GM18507 (cell line): ENCODE data around the gene GAS6.

Experiments used
- DNase-seq: peaks from one replicate; pipeline ENCODE4 v3.0.0; 2011; ENCODE audit warnings: low read depth; ENCODE audit not compliant: insufficient read length; ENCODE audit errors: extremely low spot score
- FAIRE-seq: peaks from 2 replicates; lab custom pipeline; 2011; peaks lifted over from hg19 to GRCh38; lab: Jason Lieb, UNC

GAS6 gene

GRCh38 chr13:113854238-113855011 lies 9.5 kb downstream of the GAS6 start:
- no peak for DNase-seq
- no peak for FAIRE-seq

DNA sequence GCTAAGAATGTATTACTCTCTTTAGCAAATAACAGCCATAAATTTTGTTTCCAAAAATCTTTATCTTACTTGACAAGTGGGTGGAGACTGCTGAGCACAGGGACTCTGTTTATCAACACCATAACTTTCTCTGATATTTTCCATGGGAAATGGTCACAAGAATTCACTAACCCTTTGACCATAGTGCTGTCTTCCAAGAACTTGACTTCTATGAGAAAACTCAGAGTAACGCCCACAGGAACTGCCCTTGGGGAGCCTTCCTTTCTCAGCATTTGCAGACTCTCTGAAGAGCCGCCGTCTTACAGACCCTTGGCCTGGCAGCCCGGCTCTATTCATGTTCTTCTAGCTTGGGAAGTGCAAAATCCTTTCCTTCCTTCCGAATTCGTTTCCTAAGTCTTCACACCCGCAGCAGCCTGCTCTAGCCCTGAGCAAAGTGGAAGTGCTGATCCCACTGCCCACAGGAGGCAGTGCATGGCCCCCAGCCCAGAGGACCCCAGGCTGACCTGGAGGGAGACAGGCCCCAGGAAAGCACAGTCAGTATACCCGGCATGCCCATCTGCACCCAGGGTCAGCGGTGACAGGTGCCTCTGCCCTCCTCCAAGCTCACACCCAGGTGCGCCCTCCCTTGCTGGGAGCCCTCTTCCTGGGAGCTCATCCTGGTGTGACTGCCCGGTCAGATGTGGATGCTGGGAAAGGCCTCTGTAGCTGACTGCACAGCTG lies 10.2 kb downstream of the GAS6 start:
- DNase-seq (no peak), FAIRE-seq (no peak)

DNA sequence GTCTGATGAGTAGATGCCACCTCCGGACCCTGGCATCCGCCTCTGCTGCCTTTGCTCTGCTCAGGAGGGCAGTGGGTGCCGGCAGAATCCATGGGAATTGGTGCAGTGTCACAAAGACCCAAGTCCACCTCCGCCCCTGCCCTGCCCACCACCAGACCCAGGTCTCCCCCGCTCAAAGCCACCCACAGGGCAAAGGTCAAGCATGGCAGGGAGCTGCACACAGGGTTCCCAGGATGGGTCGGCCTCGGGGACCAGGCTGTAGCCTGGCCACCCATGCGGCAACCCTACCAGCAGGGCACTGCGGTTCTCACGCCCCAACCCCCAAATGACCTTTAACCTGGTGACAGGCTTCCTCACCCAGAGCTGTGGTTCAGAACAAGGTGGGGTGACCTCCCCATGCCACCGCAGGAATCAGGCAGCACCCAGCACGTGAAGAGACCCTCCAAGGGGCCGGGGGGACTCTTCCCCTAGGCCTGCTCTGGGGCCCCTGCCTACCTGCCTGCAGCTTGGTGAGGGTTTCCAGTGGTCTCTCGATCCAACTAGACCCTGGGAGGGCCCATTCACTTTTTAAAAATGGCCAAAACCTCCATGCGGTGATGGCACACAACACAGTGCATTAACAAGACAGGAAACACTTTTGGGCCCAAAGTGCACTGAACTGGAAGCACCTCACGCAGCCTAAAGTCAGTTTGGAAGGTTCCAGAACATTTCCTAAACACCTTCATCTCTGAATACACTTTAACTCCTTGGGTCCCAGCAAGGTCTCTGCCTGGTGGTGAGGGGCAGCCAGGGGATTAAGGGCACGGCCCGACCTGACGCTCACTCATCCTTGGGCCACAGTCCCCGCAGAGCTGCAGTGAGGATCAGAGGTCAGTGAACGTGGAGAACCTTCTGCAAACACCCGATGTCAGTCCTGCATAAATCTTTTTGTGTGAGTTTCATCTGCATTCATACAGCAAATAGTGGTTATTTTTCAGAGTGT lies 11.0 kb downstream of the GAS6 start:
- no peak for FAIRE-seq
- no peak for DNase-seq

GRCh38 chr13:113851826-113852535 lies 11.9 kb downstream of the GAS6 start:
- DNase-seq (no peak), FAIRE-seq (no peak)

GRCh38 chr13:113851480-113851803 lies 12.4 kb downstream of the GAS6 start:
- DNase-seq (no peak), FAIRE-seq (no peak)

DNA sequence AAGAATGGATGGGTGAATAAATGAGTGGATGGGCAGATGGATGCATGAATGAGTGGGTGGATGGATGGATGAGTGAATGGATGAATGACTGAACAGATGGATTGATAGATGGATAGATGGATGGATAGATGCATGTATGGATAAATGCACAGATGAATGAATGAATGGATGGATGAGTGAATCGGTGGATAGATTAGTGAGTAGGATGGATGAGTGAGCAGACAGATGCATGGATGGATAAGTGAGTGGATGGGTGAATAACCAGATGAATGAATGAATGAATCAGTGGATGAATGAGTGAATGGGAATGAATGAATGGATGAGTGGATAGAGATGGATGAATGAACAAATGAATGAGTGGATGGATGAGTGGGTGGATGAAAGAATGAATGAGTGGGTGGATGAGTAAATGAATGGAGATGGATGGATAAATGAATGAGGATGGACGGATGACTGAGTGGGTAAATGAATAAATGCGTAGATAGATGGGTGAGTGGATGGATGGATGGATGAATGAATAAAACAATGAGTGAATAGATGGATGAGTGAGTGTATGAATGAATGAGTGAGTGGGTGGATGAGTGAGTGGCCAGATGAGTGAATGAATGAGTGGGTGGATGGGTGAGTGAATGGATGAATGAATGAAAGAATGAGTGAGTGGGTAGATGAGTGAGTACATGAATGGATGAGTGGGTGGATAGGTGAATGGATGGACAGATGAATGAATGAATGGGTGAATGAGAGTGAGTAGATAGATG lies 13.0 kb downstream of the GAS6 start:
- FAIRE-seq = no peak
- DNase-seq = no peak

GRCh38 chr13:113849981-113850721 lies 13.7 kb downstream of the GAS6 start:
- DNase-seq (no peak), FAIRE-seq (no peak)

DNA sequence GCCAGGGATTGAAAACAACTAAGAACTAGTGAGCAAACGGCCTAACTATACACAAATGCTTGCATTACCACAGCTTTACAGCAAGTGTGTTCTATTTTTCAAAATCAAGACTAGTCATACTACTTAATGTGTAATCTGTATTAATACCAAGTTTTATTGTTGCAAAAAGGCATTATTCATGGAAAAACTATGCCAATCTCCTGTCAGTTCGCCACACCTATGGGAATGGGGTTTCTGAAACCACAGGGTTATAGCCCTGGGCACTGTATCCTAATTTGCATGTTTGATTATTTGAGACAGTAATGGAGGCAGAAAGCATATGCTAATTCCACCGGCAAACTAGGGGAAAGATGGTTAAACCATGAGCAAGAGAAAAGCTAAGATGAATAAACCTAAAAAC lies 14.3 kb downstream of the GAS6 start:
- no peak for FAIRE-seq
- DNase-seq = no peak

DNA sequence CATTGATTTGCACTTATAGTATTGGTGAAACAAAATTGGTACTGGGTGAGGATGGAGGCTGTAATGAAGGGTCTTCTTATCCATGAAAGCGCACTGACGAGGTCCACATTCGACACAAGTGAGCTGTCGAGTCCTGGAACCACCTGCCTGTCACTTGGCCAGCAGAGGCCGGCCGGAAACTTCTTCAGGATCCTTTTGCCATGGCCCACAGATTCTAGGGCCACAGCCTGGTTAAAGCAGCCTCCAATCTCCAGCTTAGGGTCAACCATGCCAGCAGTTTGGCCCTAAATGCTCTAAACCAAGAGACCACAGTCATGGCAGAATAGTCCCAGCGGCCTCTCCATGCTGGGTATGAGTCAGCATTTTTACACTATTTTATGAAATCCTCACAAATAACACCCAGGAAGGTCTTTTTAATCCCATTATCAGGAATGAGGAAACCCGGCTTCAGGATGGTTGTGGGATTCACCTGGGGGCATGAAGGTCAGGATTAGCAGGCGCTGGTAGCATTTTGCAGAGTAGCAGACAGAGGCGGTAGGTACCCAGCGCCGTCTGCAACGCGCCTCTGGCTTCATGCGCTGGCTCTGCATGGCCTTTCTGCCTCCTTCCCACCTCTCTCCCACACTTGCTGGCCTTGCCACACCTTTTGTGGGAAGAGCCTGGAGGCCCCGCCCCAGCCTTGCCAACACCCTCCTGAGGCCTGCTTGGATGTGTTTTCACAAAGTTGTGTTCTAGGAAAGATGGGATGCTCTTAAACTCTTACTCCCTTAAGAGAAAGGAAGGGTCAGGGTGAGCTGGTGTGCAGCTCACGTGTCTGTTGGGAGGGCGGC lies 15.2 kb downstream of the GAS6 start:
- no peak for DNase-seq
- no peak for FAIRE-seq

DNA sequence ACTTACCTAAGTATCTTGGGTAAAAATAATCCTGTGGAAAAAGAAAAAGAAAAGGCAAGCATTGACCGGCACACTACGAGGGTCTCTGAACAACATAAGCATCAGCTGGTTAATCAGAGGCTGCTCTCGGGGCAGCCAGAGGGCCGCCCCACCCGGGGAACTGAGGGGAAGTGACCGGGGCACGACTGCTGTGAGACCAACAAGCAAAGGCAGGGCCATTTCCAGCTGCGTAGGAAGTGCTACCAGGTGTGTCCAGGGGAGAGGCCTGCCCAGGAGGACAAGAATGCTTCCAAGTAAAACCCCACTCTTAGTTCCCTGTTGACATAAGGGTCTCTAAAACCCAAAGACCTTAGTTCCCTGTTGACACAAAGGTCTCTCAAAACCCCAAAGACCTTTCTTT lies 15.9 kb downstream of the GAS6 start:
- no peak for DNase-seq
- FAIRE-seq = no peak

GRCh38 chr13:113846636-113847318 lies 17.1 kb downstream of the GAS6 start:
- no peak for FAIRE-seq
- no peak for DNase-seq

DNA sequence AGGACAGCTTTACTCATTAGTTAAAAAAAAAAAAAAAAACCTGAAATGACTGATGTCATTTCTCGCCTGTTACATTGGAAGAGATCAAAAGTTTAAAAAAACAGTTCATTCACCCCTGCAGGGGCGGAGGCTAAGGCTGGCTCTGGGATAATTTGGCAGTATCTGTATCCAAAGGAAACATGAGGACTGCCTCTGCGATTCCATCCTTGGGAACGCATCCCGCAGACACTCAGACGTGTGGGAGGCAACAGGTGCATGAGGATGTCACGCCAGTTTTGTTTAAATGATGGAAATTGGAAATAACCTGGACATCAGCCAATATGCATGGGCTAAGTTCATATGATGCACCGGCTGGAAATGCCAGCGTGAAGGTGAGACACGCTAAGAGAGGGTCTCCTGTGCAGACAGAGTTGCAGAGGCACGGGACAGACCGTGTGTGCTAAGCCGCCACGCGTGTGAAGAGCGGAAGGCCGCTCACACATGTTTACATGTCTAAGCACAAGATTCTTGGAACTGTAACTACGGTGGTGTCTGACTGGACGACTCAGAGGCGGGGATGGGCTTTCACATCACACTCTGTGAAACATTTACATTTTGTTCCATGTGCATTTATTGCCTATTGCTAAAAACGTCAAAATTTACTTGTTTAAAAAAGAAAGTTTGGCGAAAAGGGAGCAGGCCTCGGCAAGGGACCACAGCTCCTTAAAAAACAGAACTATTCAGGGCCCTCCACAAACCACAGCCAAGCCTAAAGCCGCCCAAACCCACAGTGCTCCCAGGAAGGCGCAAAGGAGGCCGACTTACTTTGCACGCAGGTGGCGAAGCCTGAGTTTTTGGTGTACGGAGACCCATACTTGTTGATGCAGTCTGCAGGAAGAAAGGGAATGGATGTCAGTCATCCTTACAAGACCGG lies 17.9 kb downstream of the GAS6 start:
- FAIRE-seq (no peak), DNase-seq (no peak)

- FAIRE-seq = no peak
- no peak for DNase-seq
Measured at GRCh38 chr13:113845055-113845454, 18.8 kb downstream of the GAS6 start.

DNA sequence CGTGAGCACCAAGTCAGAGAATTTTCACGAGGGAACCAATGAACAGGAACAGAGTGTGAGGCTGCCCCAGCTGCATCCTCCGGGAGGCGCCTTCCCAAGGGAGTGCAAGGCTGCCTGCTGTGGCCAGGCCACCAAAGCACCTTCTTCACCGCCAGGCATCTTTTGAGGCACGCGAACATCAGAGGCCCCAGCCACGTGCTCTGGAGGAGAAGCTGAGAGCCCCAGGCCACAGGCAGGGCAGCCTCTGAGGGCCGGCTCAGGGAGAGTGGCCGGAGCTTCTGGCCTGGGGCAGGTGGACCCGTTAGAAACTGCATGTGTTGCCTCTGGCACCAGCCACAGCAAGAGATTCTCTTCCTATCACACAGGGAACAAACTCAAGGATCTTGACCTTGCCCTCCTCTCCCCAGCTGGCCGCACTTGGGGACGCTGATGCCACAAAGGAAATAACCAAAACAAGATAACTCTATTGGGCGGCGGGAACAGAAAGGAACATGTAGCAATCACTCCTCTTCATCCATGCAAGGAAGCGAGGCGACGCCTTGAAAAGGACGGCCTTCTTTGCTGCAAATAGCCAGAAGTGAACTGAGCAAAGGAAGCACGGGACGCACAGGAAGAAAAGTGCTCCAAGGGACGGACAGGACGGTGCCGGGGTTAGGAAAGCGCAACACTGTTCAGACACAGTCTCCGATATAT lies 19.9 kb downstream of the GAS6 start:
- no peak for FAIRE-seq
- no peak for DNase-seq

DNA sequence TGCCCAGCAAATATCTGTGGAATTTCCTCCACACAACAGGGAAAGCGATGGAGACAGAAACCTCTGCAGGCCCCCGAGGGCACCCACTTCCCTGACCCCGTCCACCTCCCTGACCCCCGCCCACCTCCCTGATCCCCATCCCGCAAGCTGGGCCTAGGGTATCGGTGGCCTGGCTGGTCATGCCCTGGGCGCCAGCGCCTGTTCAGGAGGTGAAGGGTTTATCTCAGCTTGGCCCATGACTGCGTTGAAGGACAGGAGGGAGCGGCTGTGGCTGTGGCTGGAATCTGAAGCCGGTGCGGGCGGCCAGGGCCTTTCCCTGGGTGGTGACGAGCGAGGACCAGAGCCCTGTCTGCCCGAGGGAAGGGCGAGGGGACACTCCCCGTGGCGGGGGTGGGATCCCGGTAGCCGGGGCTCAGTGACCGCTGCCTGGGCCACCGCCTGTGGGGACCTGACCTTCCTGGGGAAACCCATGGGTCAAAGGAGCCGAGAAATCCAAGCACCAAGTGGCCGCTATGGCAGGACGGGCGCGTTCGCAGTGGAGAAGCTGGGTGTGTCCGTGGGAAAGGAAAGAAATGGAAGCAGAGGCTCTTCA lies 20.7 kb downstream of the GAS6 start:
- DNase-seq (no peak), FAIRE-seq (no peak)
